Liver (tissue), 9 donors: Measurements from ENCODE around the gene SH2D3A. TPM values are rescaled to one million over a fixed set of nuclear protein-coding genes. Genes with fewer than 3 reads are reported as not detected.

Experiments used
- DNase-seq: peaks from one replicate; pipeline ENCODE4 v3.0.0-alpha.2; 2017; ENCODE audit warnings: low spot score
- H3K27ac ChIP-seq, 2 donors: one replicate each; pipeline ENCODE4 v1.7.0; 2013; ENCODE audit warnings: inconsistent platforms in 2 of 2, low read length in 2 of 2, control low read depth in 1 of 2, low read depth in 1 of 2, mild to moderate bottlenecking in 1 of 2
- H3K27me3 ChIP-seq, 4 donors: one replicate each; pipeline versions ENCODE4 v1.6.1 to v1.7.0; 2013; ENCODE audit warnings: low read length in 3 of 4, inconsistent platforms in 1 of 4, mild to moderate bottlenecking in 1 of 4, moderate library complexity in 1 of 4; ENCODE audit not compliant: control insufficient read depth in 4 of 4, insufficient read depth in 4 of 4
- H3K36me3 ChIP-seq, 4 donors: one replicate each; pipeline versions ENCODE4 v1.6.1 to v1.7.0; 2013; ENCODE audit warnings: low read length in 3 of 4, mild to moderate bottlenecking in 3 of 4, low read depth in 1 of 4, moderate library complexity in 1 of 4; ENCODE audit not compliant: control insufficient read depth in 4 of 4, insufficient read depth in 3 of 4
- H3K4me1 ChIP-seq, 4 donors: one replicate each; pipeline versions ENCODE4 v1.6.1 to v1.7.0; 2013; ENCODE audit warnings: low read length in 3 of 4, mild to moderate bottlenecking in 3 of 4, moderate library complexity in 1 of 4; ENCODE audit not compliant: control insufficient read depth in 4 of 4, insufficient read depth in 4 of 4
- H3K4me3 ChIP-seq, 3 donors: one replicate each; pipeline versions ENCODE4 v1.6.1 to v1.7.0; 2013; ENCODE audit warnings: low read length in 3 of 3, control low read depth in 1 of 3, low read depth in 1 of 3, mild to moderate bottlenecking in 1 of 3
- H3K9ac ChIP-seq, 2 donors: one replicate each; pipeline ENCODE4 v1.7.0; 2013; ENCODE audit warnings: low read length in 2 of 2, mild to moderate bottlenecking in 2 of 2, moderate library complexity in 2 of 2, control low read depth in 1 of 2, low read depth in 1 of 2
- H3K9me3 ChIP-seq, 4 donors: one replicate each; pipeline versions ENCODE4 v1.6.1 to v1.7.0; 2013; ENCODE audit warnings: low read length in 3 of 4; ENCODE audit not compliant: control insufficient read depth in 4 of 4
- ATF3 ChIP-seq: IDR thresholded peaks from 2 replicates; pipeline ENCODE4 v1.6.1; 2016; ENCODE audit warnings: antibody characterized with exemption
- FOXA1 ChIP-seq: IDR thresholded peaks from 2 replicates; pipeline ENCODE4 v1.6.1; 2016; ENCODE audit warnings: antibody characterized with exemption
- HNF4G ChIP-seq: IDR thresholded peaks from 2 replicates; pipeline ENCODE4 v1.6.1; 2016; ENCODE audit warnings: antibody characterized with exemption
- JUND ChIP-seq, 2 donors: IDR thresholded peaks; 2 replicates each; pipeline ENCODE4 v1.6.1; 2016; ENCODE audit warnings: antibody characterized with exemption in 2 of 2
- MAX ChIP-seq: IDR thresholded peaks from 2 replicates; pipeline ENCODE4 v1.6.1; 2016; ENCODE audit warnings: antibody characterized with exemption
- NR2F2 ChIP-seq: IDR thresholded peaks from 2 replicates; pipeline ENCODE4 v1.6.1; 2016; ENCODE audit warnings: antibody characterized with exemption
- REST ChIP-seq: IDR thresholded peaks from 2 replicates; pipeline ENCODE4 v1.6.1; 2016; ENCODE audit warnings: antibody characterized with exemption, mild to moderate bottlenecking
- RXRA ChIP-seq, 2 donors: IDR thresholded peaks; 2 replicates each; pipeline ENCODE4 v1.6.1; 2017 to 2018; ENCODE audit warnings: antibody characterized with exemption in 2 of 2, mild to moderate bottlenecking in 1 of 2
- TAF1 ChIP-seq: conservative IDR thresholded peaks from 2 replicates; pipeline ENCODE4 v1.6.1; 2016; ENCODE audit warnings: antibody characterized with exemption, mild to moderate bottlenecking
- WGBS: extraction: QIAGEN DNeasy Blood & Tissue Kit; methylation state at CpG from one replicate; pipeline ENCODE4 v1.1.7; 2013; 5-methylcytosine and 5-hydroxymethylcytosine counted together
- polyA plus RNA-seq, 2 donors: library from polyadenylated mRNA; stranded (reverse) in 1 of 2; unstranded in 1 of 2; fragments of 200-250 nt in 1 of 2; fragments of >200 nt in 1 of 2; fragmentation: Nextera tagmentation in 1 of 2; extraction: Ambion mirVana in 1 of 2; gene quantifications; one replicate each; pipeline versions ENCODE4 v1.2.1 to v1.2.3, GENCODE V29; 2013 to 2015
- total RNA-seq, 2 donors: library from RNA; depleted of rRNA; stranded (reverse); fragments of >200 nt; gene quantifications; one replicate each; pipeline ENCODE4 v1.2.3, GENCODE V29; 2014
- donor health status: healthy.
- donor health status: healthy.
- donor health status: healthy.
- donor health status: healthy.
- donor health status: healthy.

SH2D3A gene
- total and polyA plus RNA-seq, 4 donors, result 0.23 to 1.0 (median 0.77) TPM

- H3K27me3 ChIP-seq, result no peaks in the 10 kb centered on the region
- no peak for TF ChIP-seq TAF1
- TF ChIP-seq HNF4G, result no peak
- TF ChIP-seq MAX, result no peak
- TF ChIP-seq NR2F2, result no peak
- TF ChIP-seq FOXA1, result no peak
- no peak for TF ChIP-seq ATF3
- no peak for TF ChIP-seq JUND (IDR thresholded peaks at IDR 0.05)
- TF ChIP-seq REST, result no peak
- TF ChIP-seq RXRA (IDR thresholded peaks at IDR 0.05), result no peak
- peaks cover 0 to 18% (median 0%) of the 10 kb centered on the region in 4 donors for H3K4me1 ChIP-seq
- 59% methylated on average over 11 of the region's 11 CpGs for WGBS
- no peak overlapping the region for H3K9ac ChIP-seq
- no peaks in the 10 kb centered on the region for H3K9me3 ChIP-seq
- no peak overlapping the region for H3K27ac ChIP-seq
- H3K36me3 ChIP-seq, result peaks cover 27 to 83% (median 62%) of the 10 kb centered on the region in 4 donors
- H3K4me3 ChIP-seq, result no peak overlapping the region
- no peak for DNase-seq
Observed at GRCh38 chr19:6705931-6706632, 61.2 kb downstream of the SH2D3A start.

Other genes starting within 250 kb of the SH2D3A start
- gene TNFSF9, start 236.4 kb downstream of the SH2D3A start, total RNA-seq, result under 1 TPM in 1 of 2 donors, not detected in 1; 0.08 TPM
- gene TNFSF9, start 236.4 kb downstream of the SH2D3A start, polyA plus RNA-seq, result under 1 TPM in 1 of 2 donors, not detected in 1; 0.12 TPM
- gene CD70, start 176.3 kb downstream of the SH2D3A start, total RNA-seq, result not detected
- not detected for gene CD70, start 176.3 kb downstream of the SH2D3A start, polyA plus RNA-seq
- 10 to 100 TPM; 10.1 to 75.6 TPM for gene TNFSF14, start 97.3 kb downstream of the SH2D3A start, total RNA-seq
- gene TNFSF14, start 97.3 kb downstream of the SH2D3A start, polyA plus RNA-seq, result 10 to 100 TPM in 1 of 2 donors, 1 to 10 TPM in 1; 6.5 to 14.7 TPM
- 1,000 to 10,000 TPM; 4,543 to 9,349 TPM for gene C3, start 46.8 kb downstream of the SH2D3A start, total RNA-seq
- gene C3, start 46.8 kb downstream of the SH2D3A start, polyA plus RNA-seq, result 1,000 to 10,000 TPM; 7,734 to 8,295 TPM
- 10 to 100 TPM; 17.2 to 28.9 TPM for gene GPR108, start 29.9 kb downstream of the SH2D3A start, total RNA-seq
- gene GPR108, start 29.9 kb downstream of the SH2D3A start, polyA plus RNA-seq, result 10 to 100 TPM; 32.0 to 34.2 TPM
- gene TRIP10, start 27.8 kb downstream of the SH2D3A start, total RNA-seq, result 1 to 10 TPM; 6.1 to 9.9 TPM
- gene TRIP10, start 27.8 kb downstream of the SH2D3A start, polyA plus RNA-seq, result 1 to 10 TPM; 3.4 to 8.7 TPM
- 10 to 100 TPM in 1 of 2 donors, 1 to 10 TPM in 1; 6.3 to 13.3 TPM for gene VAV1, start 5.3 kb upstream of the SH2D3A start, total RNA-seq
- gene VAV1, start 5.3 kb upstream of the SH2D3A start, polyA plus RNA-seq, result 1 to 10 TPM in 1 of 2 donors, under 1 TPM in 1; 0.60 to 2.0 TPM
- 10 to 100 TPM in 1 of 2 donors, 1 to 10 TPM in 1; 2.0 to 16.2 TPM for gene ADGRE1, start 120.1 kb upstream of the SH2D3A start, total RNA-seq
- gene ADGRE1, start 120.1 kb upstream of the SH2D3A start, polyA plus RNA-seq, result 1 to 10 TPM in 1 of 2 donors, under 1 TPM in 1; 0.39 to 1.5 TPM